Testis (tissue), 3 donors: Measurements from ENCODE around the gene ARAP2. TPM values are rescaled to one million over a fixed set of nuclear protein-coding genes. Genes with fewer than 3 reads are reported as not detected.

ENCODE experiments used
- DNase-seq: peaks from one replicate; pipeline ENCODE4 v3.0.0-alpha.2; 2019
- H3K27ac ChIP-seq, 2 donors: fragments of 200-600 bp; sonication (generic); one replicate each; pipeline ENCODE4 v1.5.1; 2019
- H3K27me3 ChIP-seq: fragments of 200-600 bp; sonication (generic); one replicate; pipeline ENCODE4 v1.5.1; 2019
- H3K36me3 ChIP-seq: fragments of 200-600 bp; sonication (generic); one replicate; pipeline ENCODE4 v1.5.1; 2017; ENCODE audit warnings: low read depth; ENCODE audit errors: missing control alignments
- H3K4me1 ChIP-seq: fragments of 200-600 bp; sonication (generic); one replicate; pipeline ENCODE4 v1.5.1; 2019
- H3K4me3 ChIP-seq, 2 donors: fragments of 200-600 bp; sonication (generic); one replicate each; pipeline ENCODE4 v1.5.1; 2017 to 2019
- H3K9me3 ChIP-seq: fragments of 200-600 bp; sonication (generic); one replicate; pipeline ENCODE4 v1.5.1; 2017
- POLR2A ChIP-seq: fragments of 450-650 bp; IDR thresholded peaks from one replicate; pipeline ENCODE4 v1.6.1; 2017; ENCODE audit warnings: antibody characterized with exemption, mild to moderate bottlenecking, moderate library complexity
- WGBS, 2 donors: methylation state at CpG; one replicate each; pipeline ENCODE4 v1.1.5; 2018; 5-methylcytosine and 5-hydroxymethylcytosine counted together
- intact Hi-C: fragments of 100-400 bp; cut with DNase I; formaldehyde crosslinking; loops from one replicate; pipeline ENCODE4 v1.15.1; 2023; ENCODE audit warnings: low total_unique reads
- polyA plus RNA-seq: library from polyadenylated mRNA; stranded (reverse); fragments of 350-450 nt; fragmentation: Illumina TruSeq; extraction: RNeasy Lipid Tissue Mini Kit (QIAGEN cat#74804); gene quantifications from one replicate; pipeline ENCODE4 v1.2.3, GENCODE V29; 2014; ENCODE audit warnings: low read depth, low replicate concordance; ENCODE audit not compliant: insufficient read depth
- total RNA-seq, 2 donors: library from RNA; depleted of rRNA; stranded (reverse); fragments of >200 nt; gene quantifications; one replicate each; pipeline ENCODE4 v1.2.3, GENCODE V29; 2016
- TF ChIP-seq, protein P1 (sequence below), 3 experiments: fragments of 450-650 bp in 2 of 3; fragments of 200-600 bp in 1 of 3; sonication (generic) in 1 of 3; IDR thresholded peaks; one replicate each; pipeline ENCODE4 v1.5.1; 2016 to 2019; ENCODE audit warnings: antibody characterized with exemption in 3 of 3, mild to moderate bottlenecking in 2 of 3, moderate library complexity in 1 of 3

ARAP2 gene
- total and polyA plus RNA-seq, 3 donors from 2014 or later = 10.9 to 91.0 (median 81.1) TPM

DNA sequence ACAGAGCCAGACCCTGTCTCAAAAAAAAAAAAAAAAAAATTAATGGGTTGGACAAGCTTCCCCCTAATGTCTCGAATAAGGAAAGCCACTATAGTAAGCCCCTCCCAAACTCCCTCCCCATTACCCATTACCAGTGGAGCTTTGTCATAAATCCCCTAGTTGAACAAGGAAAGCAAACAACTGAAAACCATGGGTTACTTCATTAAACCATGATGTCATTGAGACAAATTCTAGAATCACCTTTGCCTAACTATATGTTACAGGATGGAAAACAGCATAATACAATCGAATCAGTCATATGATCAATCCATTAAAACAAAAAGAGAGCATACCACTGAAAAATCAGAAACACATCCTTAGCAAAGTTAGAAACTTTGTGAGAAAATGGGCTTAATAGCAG lies 8.2 kb downstream of the ARAP2 start:
- intact Hi-C loops = no loop called here
- no peak for DNase-seq
- no peak for TF ChIP-seq POLR2A
- TF ChIP-seq, protein P1, sequence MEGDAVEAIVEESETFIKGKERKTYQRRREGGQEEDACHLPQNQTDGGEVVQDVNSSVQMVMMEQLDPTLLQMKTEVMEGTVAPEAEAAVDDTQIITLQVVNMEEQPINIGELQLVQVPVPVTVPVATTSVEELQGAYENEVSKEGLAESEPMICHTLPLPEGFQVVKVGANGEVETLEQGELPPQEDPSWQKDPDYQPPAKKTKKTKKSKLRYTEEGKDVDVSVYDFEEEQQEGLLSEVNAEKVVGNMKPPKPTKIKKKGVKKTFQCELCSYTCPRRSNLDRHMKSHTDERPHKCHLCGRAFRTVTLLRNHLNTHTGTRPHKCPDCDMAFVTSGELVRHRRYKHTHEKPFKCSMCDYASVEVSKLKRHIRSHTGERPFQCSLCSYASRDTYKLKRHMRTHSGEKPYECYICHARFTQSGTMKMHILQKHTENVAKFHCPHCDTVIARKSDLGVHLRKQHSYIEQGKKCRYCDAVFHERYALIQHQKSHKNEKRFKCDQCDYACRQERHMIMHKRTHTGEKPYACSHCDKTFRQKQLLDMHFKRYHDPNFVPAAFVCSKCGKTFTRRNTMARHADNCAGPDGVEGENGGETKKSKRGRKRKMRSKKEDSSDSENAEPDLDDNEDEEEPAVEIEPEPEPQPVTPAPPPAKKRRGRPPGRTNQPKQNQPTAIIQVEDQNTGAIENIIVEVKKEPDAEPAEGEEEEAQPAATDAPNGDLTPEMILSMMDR (IDR thresholded peaks at IDR 0.05) = no peak

DNA sequence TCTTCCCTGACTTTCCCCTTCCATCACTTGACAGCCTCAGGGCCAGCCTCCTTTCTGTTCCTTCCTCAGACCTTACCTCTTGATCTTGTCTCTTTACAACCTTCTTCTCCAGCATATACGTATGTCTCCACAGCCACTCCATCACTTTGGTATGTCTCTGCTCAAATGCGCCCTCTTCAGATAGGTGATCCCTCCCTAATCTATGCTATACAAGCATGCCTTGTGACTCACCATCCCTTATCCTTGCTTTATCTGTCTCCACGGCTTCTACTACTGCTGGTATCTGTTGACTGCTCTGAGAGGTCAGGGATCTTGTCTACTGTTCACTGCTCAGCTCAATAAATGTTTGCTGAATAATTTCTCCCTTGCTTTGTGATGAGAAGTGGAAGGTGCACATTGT lies 9.0 kb downstream of the ARAP2 start:
- intact Hi-C loops = no loop called here
- no peaks in the 10 kb centered on the region for H3K27me3 ChIP-seq
- no peak for DNase-seq
- H3K4me1 ChIP-seq = no peaks in the 10 kb centered on the region
- no peak overlapping the region for H3K4me3 ChIP-seq
- 66 to 75% methylated on average over 3 of the region's 3 CpGs for WGBS, 2 donors
- H3K27ac ChIP-seq = no peak overlapping the region
- no peaks in the 10 kb centered on the region for H3K9me3 ChIP-seq
- TF ChIP-seq, protein P1 (IDR thresholded peaks at IDR 0.05) = no peak
- no peak for TF ChIP-seq POLR2A
- no peaks in the 10 kb centered on the region for H3K36me3 ChIP-seq

More for the DNA sequence above, 8.2 kb downstream of the ARAP2 start:
- Histone ChIP-seq H3K9me3 (no peaks in the 10 kb centered on the region), H3K27me3 (no peaks in the 10 kb centered on the region), H3K36me3 (no peaks in the 10 kb centered on the region), H3K27ac (no peak overlapping the region), H3K4me1 (no peaks in the 10 kb centered on the region), H3K4me3 (no peak overlapping the region)
- 86 to 93% methylated on average over 2 of the region's 2 CpGs for WGBS, 2 donors

DNA sequence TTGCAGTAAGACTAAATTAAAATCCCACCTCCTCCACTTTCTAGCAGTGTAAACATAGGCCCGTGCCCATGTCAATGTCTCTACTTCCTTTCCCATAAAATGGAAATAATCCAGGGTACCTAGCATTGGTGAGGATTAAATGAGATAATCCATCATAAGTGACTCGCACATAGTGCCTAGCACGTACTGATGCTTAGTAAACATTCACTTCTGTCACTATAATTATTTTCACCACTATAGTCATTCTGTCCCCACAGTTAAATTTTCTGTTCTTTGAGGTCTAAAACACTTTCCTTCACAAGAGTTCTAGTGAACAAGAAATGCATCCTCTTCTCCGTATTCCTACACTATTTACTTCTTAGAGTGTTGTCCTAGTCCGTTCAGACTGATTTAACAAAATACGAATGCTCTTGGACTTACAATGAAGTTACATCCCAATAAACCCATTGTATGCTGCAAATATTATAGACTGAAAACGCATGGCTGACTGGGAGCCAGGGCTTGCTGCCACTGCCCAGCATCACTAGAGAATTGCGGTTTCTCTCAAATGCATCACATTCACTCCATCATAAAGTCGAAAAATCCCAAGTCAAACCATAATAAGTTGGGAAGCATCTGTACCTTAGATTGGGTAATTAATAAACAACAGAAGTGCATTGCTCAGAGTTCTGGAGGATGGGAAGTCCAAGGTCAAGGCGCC lies 10.6 kb downstream of the ARAP2 start:
- no peak for DNase-seq
- WGBS, 2 donors = 88 to 93% methylated on average over 10 of the region's 10 CpGs
- Histone ChIP-seq H3K4me1 (no peaks in the 10 kb centered on the region), H3K27ac (no peak overlapping the region), H3K4me3 (no peak overlapping the region), H3K9me3 (no peaks in the 10 kb centered on the region), H3K27me3 (no peaks in the 10 kb centered on the region), H3K36me3 (no peaks in the 10 kb centered on the region)
- intact Hi-C loops = no loop called here
- TF ChIP-seq, protein P1 (IDR thresholded peaks at IDR 0.05) = no peak
- TF ChIP-seq POLR2A = no peak

DNA sequence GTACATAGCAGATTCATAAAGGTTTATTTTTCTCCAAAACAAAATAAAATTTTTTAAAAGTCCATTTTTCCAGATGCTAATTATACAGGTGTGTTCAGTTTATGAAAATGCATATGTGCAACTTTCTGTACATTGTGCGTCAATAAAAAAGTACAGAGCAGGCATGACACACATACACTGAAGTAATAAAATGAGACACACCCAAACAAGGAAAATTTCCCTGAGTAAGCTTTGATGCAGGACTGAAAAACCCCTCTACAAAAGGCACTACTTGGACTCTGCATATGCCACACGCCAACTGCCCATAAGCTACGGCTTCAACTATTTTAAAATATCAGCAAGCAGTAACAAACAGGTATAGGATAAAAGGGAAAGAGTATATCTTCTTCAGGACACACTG lies 13.8 kb downstream of the ARAP2 start:
- no peaks in the 10 kb centered on the region for H3K9me3 ChIP-seq
- TF ChIP-seq, protein P1 (IDR thresholded peaks at IDR 0.05) = no peak
- TF ChIP-seq POLR2A = no peak

DNA sequence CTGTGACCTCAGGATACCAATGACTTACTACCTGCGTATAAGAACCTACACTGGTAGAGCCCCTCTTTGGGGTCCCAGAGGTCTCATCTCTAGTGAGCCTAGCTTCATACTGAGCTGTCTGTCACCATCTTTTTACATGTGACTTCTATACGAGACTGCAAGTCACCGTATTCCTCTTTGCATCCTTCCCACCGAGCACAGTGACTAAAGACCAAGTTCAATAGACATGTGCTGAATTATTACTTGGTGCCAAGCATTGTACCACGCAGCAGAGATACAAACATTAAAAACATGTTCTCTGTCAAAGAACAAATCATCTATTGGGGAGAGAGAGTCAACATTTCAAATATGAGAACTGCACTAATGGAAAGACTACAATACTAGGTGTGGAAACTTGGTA lies 16.4 kb downstream of the ARAP2 start:
- 74% methylated on average over 5 of the region's 5 CpGs for WGBS, 2 donors
- no peaks in the 10 kb centered on the region for H3K27me3 ChIP-seq
- H3K4me3 ChIP-seq = no peak overlapping the region
- H3K9me3 ChIP-seq = no peaks in the 10 kb centered on the region
- peaks cover 13% of the 10 kb centered on the region for H3K4me1 ChIP-seq
- DNase-seq = no peak
- TF ChIP-seq POLR2A = no peak
- TF ChIP-seq, protein P1 (IDR thresholded peaks at IDR 0.05) = no peak
- H3K27ac ChIP-seq = no peak overlapping the region
- intact Hi-C loops = no loop called here
- no peaks in the 10 kb centered on the region for H3K36me3 ChIP-seq

More for the DNA sequence above, 13.8 kb downstream of the ARAP2 start:
- Histone ChIP-seq H3K4me3 (no peak overlapping the region), H3K27ac (no peak overlapping the region), H3K27me3 (no peaks in the 10 kb centered on the region), H3K4me1 (peaks cover 8% of the 10 kb centered on the region), H3K36me3 (no peaks in the 10 kb centered on the region)
- no peak for DNase-seq
- intact Hi-C loops = no loop called here
- WGBS, 2 donors = 82 to 93% methylated on average over 3 of the region's 3 CpGs
